Vagina (tissue), 2 donors: ENCODE measurements around the gene DNAJB4. TPM values are rescaled to one million over a fixed set of nuclear protein-coding genes. Genes with fewer than 3 reads are reported as not detected.

Experiments used
- DNase-seq, 2 donors: peaks; one replicate each; pipeline ENCODE4 v3.0.0-alpha.2; 2017; ENCODE audit errors: extremely low spot score in 2 of 2
- H3K27ac ChIP-seq: fragments of 200-600 bp; sonication (generic); one replicate; pipeline ENCODE4 v1.5.1; 2019
- H3K27me3 ChIP-seq: fragments of 200-600 bp; sonication (generic); one replicate; pipeline ENCODE4 v1.5.1; 2019
- H3K36me3 ChIP-seq, 2 donors: fragments of 200-600 bp; sonication (generic); one replicate each; pipeline ENCODE4 v1.5.1; 2017 to 2019
- H3K4me1 ChIP-seq: fragments of 200-600 bp; sonication (generic); one replicate; pipeline ENCODE4 v1.5.1; 2019
- H3K4me3 ChIP-seq, 2 donors: fragments of 200-600 bp; sonication (generic); 1 replicate in 1 of 2; 2 replicates in 1 of 2; pipeline ENCODE4 v1.5.1; 2016 to 2019
- H3K9me3 ChIP-seq: fragments of 200-600 bp; sonication (generic); one replicate; pipeline ENCODE4 v1.5.1; 2019
- POLR2A ChIP-seq, 2 donors: fragments of 450-650 bp; IDR thresholded peaks; one replicate each; pipeline ENCODE4 v1.6.1; 2017; ENCODE audit warnings: antibody characterized with exemption in 2 of 2, mild to moderate bottlenecking in 2 of 2, moderate library complexity in 2 of 2
- POLR2AphosphoS5 ChIP-seq, 2 donors: sonication (generic); formaldehyde crosslinking; IDR thresholded peaks; one replicate each; pipeline ENCODE4 v1.9.0; 2017; ENCODE audit warnings: antibody characterized with exemption in 2 of 2, mild to moderate bottlenecking in 2 of 2, low read depth in 1 of 2; ENCODE audit not compliant: insufficient read depth in 1 of 2
- intact Hi-C: fragments of 100-400 bp; cut with DNase I; formaldehyde crosslinking; loops from one replicate; pipeline ENCODE4 v1.15.1; 2023
- total RNA-seq: library from RNA; depleted of rRNA; stranded (reverse); fragments of >200 nt; gene quantifications from one replicate; pipeline ENCODE4 v1.2.3, GENCODE V29; 2016
- TF ChIP-seq, protein P1 (sequence below), 3 experiments: fragments of 450-650 bp in 2 of 3; fragments of 200-600 bp in 1 of 3; sonication (generic) in 1 of 3; IDR thresholded peaks; one replicate each; pipeline ENCODE4 v1.5.1; 2017 to 2019; ENCODE audit warnings: antibody characterized with exemption in 3 of 3, mild to moderate bottlenecking in 2 of 3, moderate library complexity in 2 of 3

DNAJB4 gene
- total RNA-seq, 1 donor from 2014 or later, result 20.9 TPM

GRCh38 chr1:78033797-78034172 lies 29.0 kb downstream of the DNAJB4 start:
- H3K27me3 ChIP-seq, result no peaks in the 10 kb centered on the region
- no peak overlapping the region for H3K27ac ChIP-seq
- H3K4me3 ChIP-seq, result no peak overlapping the region
- TF ChIP-seq, protein P1, sequence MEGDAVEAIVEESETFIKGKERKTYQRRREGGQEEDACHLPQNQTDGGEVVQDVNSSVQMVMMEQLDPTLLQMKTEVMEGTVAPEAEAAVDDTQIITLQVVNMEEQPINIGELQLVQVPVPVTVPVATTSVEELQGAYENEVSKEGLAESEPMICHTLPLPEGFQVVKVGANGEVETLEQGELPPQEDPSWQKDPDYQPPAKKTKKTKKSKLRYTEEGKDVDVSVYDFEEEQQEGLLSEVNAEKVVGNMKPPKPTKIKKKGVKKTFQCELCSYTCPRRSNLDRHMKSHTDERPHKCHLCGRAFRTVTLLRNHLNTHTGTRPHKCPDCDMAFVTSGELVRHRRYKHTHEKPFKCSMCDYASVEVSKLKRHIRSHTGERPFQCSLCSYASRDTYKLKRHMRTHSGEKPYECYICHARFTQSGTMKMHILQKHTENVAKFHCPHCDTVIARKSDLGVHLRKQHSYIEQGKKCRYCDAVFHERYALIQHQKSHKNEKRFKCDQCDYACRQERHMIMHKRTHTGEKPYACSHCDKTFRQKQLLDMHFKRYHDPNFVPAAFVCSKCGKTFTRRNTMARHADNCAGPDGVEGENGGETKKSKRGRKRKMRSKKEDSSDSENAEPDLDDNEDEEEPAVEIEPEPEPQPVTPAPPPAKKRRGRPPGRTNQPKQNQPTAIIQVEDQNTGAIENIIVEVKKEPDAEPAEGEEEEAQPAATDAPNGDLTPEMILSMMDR (IDR thresholded peaks at IDR 0.05), result no peak
- TF ChIP-seq POLR2AphosphoS5 (IDR thresholded peaks at IDR 0.05; ENCODE audit: insufficient read depth in 1 of 2, low read depth in 1 of 2) (peak in 1 of 2 donors; percentile 57), POLR2A (IDR thresholded peaks at IDR 0.05) (no peak)
- H3K9me3 ChIP-seq, result no peaks in the 10 kb centered on the region
- H3K4me1 ChIP-seq, result no peaks in the 10 kb centered on the region
- intact Hi-C loops, result no loop called here
- DNase-seq, result no peak
- no peaks in the 10 kb centered on the region for H3K36me3 ChIP-seq

GRCh38 chr1:78035121-78035520 lies 30.4 kb downstream of the DNAJB4 start:
- intact Hi-C loops, result no loop called here
- Histone ChIP-seq H3K36me3 (no peaks in the 10 kb centered on the region), H3K27me3 (no peaks in the 10 kb centered on the region), H3K27ac (no peak overlapping the region), H3K9me3 (no peaks in the 10 kb centered on the region), H3K4me3 (no peak overlapping the region), H3K4me1 (no peaks in the 10 kb centered on the region)
- no peak for TF ChIP-seq POLR2AphosphoS5 (IDR thresholded peaks at IDR 0.05; ENCODE audit: insufficient read depth in 1 of 2, low read depth in 1 of 2)
- no peak for TF ChIP-seq POLR2A (IDR thresholded peaks at IDR 0.05)
- TF ChIP-seq, protein P1 (IDR thresholded peaks at IDR 0.05), result no peak
- DNase-seq, result no peak

GRCh38 chr1:78036450-78036849 lies 31.7 kb downstream of the DNAJB4 start:
- Histone ChIP-seq H3K4me1 (no peaks in the 10 kb centered on the region), H3K9me3 (no peaks in the 10 kb centered on the region), H3K4me3 (no peak overlapping the region), H3K27ac (no peak overlapping the region), H3K36me3 (no peaks in the 10 kb centered on the region), H3K27me3 (no peaks in the 10 kb centered on the region)
- DNase-seq, result no peak
- TF ChIP-seq POLR2A (IDR thresholded peaks at IDR 0.05) (no peak), POLR2AphosphoS5 (IDR thresholded peaks at IDR 0.05; ENCODE audit: insufficient read depth in 1 of 2, low read depth in 1 of 2) (no peak)
- TF ChIP-seq, protein P1 (IDR thresholded peaks at IDR 0.05), result no peak
- intact Hi-C loops, result no loop called here

GRCh38 chr1:78038071-78038470 lies 33.3 kb downstream of the DNAJB4 start:
- H3K4me3 ChIP-seq, result no peak overlapping the region
- H3K27ac ChIP-seq, result no peak overlapping the region
- intact Hi-C loops, result no loop called here
- TF ChIP-seq POLR2AphosphoS5 (IDR thresholded peaks at IDR 0.05; ENCODE audit: insufficient read depth in 1 of 2, low read depth in 1 of 2) (no peak), POLR2A (IDR thresholded peaks at IDR 0.05) (no peak)
- TF ChIP-seq, protein P1 (IDR thresholded peaks at IDR 0.05), result no peak
- no peaks in the 10 kb centered on the region for H3K9me3 ChIP-seq
- no peak for DNase-seq
- H3K27me3 ChIP-seq, result no peaks in the 10 kb centered on the region
- H3K4me1 ChIP-seq, result no peaks in the 10 kb centered on the region
- no peaks in the 10 kb centered on the region for H3K36me3 ChIP-seq

DNA sequence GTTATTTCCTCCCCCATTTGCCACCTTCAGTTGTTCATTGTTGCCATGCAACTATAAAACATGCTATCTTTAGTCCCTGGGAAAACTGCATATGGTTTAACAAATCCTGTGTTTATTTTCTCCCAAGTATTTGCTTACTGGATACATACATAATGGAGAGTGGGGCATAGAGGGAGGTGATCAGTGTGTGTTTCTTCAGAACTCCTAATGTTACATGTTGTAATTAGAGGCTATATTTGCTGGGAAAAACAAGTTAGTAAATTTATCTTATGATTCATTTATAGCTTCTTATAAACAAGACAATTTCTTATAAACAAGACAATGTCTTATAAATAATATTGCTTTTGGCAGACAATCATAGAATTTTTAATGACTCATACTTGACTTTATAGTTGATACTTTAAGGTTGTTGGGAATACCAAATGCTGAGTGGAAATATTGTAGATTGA lies 33.8 kb downstream of the DNAJB4 start:
- Histone ChIP-seq H3K36me3 (no peaks in the 10 kb centered on the region), H3K4me1 (no peaks in the 10 kb centered on the region), H3K27ac (no peak overlapping the region), H3K9me3 (no peaks in the 10 kb centered on the region), H3K27me3 (no peaks in the 10 kb centered on the region), H3K4me3 (no peak overlapping the region)
- intact Hi-C loops, result no loop called here
- TF ChIP-seq POLR2A (IDR thresholded peaks at IDR 0.05), result no peak
- no peak for TF ChIP-seq POLR2AphosphoS5 (IDR thresholded peaks at IDR 0.05; ENCODE audit: insufficient read depth in 1 of 2, low read depth in 1 of 2)
- TF ChIP-seq, protein P1 (IDR thresholded peaks at IDR 0.05), result no peak
- DNase-seq, result no peak
